Iris pigment epithelial cell (primary cell): ENCODE results near the gene TRIOBP.

Source experiments
- DNase-seq: peaks from one replicate; pipeline ENCODE4 v3.0.0-alpha.2; 2011; ENCODE audit warnings: low read depth

Gene TRIOBP

DNA sequence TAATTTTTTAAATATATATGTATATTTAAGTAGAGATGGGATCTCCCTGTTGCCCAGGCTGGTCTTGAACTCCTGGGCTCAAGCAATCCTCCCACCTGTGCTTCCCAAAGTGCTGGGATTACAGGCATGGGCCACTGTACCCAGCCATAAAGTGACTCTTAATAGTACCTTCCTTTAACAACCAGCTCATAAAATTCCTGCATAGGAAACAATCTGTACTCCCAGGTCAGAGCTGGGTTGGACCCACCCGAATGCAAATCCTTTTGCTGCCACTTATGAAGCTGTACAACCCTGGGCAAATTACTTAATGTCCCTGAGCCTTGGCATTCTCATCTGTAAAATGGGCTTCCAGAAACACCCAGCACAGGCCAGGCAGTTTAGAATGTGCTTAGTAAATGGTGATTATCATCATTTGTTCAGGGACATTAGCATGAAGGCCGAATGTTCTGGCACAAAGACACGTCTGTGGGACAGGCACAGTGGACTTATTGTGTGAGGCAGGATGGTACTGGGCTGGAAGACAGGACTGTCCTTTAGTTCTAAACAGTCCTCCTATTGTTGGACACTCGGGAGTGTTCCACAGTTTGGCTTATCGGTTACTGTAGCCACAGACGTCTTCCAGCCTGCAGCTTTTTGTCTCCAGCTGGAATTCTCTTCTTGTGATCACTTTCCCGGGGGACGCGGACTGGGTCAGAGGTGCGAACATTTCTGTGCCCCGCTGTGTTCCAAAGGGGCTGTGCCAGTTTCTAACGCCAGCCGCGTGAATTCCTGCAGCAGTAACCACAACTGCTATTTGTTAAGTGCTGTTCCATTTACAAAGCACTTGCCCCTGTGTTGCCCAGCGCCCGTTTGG lies 32.4 kb upstream of the TRIOBP start:
- no peak for DNase-seq

DNA sequence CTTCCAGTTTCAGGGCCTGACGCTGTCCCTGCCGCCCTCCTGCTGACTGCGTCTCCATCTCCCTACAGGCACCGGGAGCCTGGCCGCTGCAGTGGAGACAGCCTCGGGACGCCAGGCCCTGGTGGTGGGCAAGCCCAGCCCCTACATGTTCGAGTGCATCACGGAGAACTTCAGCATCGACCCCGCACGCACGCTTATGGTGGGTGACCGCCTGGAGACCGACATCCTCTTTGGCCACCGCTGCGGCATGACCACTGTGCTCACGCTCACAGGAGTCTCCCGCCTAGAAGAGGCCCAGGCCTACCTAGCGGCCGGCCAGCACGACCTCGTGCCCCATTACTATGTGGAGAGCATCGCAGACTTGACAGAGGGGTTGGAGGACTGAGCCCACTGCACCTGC lies 31.4 kb upstream of the TRIOBP start:
- no peak for DNase-seq

DNA sequence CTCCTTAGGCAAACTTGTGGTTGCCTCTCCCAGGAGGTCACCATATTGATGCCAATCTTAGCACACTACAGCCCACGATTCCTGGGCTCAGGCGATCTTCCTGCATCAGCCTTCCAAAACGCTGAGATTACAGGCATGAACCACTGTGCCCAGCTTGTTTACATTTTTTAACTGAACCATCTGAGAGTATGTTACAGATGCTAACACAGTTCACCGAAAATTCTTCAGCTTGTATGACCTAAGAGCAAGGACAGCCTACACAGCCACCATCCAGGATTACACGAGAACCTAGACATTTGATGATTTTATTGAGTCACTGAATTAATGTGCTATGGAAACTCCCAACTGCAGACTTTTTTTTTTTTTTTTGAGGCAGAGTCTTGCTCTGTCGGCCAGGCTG lies 27.3 kb upstream of the TRIOBP start:
- DNase-seq, result no peak

DNA sequence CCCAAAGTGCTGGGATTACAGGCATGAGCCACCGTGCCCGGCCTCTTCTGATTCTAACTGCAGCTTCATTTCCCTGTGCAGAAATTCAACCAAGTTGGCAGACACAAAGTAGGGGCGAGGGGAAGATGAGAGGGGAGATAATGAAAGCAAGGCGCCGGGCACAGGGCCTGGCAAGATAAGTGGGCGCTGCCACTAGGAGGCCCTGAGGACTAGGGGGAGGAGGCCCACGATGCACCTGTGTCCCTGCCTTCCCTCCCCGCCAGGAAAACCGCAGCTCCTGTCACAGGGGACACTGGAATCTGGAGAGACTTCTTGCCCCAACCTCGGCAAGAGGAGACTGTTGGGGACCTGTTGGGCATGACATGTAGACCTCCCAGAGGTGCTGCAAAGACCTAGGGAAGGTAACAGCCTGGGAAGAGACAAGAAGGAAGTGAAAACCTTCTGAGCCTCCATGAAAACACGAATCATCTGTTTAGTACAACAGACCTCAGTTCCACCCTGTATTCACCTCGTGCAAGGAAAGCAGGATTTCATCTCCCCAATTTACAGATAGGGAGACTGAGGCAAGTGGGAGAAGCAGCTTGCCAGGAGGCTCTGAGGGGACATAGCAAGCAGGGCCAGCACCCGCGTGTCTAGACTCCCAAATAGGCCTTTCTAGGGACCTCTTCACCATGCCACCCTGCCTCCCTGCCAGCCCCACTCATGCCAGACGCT lies 24.5 kb upstream of the TRIOBP start:
- no peak for DNase-seq

DNA sequence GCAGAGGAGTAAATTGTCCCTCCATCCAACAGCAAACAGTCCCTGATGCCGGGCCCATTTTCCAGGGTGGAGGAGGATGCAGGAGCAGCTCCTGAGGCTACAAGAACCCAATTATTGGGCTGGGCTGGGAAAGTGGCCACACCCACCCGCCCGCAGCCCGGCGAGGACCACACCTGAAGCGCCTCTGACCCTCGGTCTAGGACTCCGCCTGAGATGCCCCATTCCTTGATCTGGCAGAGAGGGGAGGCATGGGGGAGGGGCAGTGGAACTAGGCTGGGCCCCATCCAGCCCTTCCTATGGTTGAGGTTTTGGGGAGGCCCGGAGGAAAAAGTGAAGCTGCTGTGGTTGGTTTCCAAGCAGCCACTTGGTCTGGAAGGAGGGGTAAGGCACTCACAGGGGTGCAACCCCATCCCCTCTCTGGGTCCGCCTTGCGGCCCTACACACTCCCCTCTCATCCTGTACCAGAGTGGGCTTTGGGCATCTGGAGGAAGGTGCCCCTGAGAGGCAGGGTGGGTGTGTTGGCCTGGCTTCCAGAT lies 23.9 kb upstream of the TRIOBP start:
- DNase-seq, result no peak

DNA sequence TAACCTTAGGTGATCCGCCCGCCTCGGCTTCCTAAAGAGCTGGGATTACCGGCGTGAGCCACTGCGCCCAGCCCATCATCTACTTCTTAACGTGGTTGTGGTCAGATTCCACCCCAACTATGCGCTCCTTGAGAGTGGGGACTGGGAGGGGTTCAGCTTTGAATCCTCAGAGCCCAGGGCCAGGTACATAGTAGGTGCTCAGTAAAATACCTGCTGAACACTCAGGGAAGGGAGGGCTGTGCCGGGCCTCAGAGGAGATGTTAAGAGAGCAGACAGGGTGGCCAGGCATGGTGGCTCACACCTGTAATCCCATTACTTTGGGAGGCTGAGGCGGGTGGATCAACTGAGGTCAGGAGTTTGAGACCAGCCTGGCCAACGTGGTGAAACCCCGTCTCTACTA lies 22.6 kb upstream of the TRIOBP start:
- DNase-seq, result no peak

DNA sequence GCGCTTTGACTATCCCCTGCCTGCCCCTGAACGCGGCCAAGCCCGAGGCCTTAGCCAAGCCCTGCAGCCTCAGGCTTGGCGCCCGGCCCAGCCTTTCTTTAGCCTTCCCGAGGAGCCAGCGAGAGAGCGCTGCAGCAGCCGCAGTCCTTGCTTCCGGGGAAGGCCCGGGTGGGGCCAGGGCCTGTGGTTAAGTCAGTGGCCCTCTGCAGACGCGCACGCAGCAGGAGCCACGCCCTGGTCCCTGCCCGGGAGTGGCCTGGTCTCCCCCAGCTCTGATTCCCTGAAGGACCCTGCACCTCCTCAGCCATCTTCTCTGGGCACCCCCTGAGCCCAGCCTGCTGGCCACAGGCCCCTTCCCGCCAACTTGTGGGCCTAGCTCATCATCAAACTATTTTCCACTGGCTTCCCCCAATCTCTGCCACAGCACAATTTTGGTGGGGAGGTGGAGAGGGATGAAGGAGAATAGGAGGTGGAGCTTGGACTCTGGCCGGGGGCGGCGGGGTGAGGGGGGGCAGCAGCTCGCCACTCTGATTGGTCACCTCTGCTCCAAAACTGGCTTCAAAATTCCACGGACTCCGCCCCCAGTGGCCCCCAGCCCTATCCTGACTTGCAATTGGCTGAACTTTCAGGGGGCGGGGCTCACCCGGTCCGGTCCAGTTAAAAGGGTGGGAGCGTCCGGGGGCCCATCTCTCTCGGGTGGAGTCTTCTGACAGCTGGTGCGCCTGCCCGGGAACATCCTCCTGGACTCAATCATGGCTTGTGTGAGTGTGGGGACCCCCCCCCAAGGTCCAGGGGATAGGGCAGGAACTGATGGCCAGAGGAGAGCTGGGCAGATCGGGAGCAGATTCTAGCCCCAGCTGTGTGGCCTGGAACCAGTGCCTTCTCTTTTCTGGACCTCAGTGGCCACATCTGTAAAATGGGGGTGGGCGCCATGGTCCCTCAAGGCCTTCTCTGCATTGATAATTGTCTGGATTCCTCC lies 21.6 kb upstream of the TRIOBP start, which contains the start of gene LGALS1:
TSS of gene LGALS1 (plus strand) at position 686 of the 979 bp plus-strand sequence. CDS start at position 753, 67 bp downstream.
- DNase-seq, result peak; percentile 97

DNA sequence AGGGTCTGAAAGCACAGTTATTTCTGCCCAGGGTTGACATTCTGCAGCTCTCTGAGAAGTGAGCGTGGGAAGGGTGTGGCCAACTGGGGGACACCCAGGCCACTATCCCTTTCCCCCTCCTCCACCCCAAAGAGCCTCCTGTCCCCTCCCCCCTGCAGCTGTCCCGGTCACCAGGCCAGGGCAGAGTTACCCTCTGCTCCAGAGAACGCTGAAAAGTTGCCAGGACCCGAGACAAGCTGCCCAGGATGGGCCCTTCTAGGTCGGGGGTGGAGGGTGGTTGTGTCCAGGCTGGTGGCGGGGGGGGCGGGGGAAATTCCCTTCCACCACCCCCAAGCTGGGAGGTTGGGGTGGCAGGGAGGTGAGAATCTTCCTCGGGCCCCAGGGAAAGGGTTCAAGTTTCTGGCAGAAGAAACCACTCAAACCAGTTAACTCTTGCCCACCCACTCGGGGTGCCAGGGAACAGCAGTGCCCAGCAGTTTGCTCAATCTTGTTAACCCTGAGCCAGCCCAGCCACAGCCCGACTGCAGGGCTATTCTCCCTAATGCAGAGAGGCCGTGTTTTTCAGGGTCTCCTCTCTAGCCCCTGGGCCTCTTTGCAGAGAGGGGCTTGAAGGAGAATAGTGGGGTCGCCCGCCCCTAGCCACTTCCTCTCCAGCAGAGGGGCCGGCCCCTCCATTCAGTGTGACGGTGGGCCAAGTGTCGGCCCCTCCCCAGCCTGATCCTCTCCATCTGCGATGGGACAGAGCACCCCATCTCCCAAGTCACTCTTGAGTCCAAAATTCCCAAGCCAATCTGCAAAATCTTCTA lies 20.7 kb upstream of the TRIOBP start:
- DNase-seq, result peak; percentile 26

DNA sequence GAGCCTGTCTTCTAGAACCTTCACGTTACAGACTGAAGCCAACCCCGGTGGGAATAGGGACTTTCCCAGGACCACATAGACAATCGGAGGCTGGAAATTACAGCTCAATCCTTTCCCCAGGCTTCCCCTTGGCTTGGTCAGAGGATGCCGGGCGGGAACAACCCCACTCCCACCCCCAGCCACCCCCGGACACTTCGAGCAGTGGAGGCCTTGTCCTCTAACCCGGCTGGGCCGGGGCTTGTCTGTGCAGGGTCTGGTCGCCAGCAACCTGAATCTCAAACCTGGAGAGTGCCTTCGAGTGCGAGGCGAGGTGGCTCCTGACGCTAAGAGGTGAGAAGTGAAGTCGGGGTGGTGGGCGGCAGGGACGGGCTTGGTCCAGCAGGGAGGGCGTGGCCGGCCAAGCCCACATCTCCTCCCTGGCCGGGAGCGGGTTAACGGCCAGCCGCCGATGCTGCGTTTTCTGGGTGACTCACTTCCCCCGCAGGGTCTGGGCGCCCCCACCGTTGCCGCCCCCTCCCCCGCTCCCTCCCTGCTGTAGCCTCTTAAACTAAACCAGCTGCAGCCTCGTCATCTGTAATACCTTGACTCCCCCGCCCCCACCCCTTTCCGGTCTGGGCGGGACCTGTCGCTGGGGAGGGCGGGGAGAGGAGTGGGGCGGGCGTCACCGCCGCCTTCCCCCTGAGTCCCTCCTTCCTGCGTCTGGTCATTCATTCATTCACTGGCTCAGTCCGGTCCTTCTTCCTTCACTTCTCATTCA lies 19.9 kb upstream of the TRIOBP start:
- DNase-seq, result peak; percentile 99

DNA sequence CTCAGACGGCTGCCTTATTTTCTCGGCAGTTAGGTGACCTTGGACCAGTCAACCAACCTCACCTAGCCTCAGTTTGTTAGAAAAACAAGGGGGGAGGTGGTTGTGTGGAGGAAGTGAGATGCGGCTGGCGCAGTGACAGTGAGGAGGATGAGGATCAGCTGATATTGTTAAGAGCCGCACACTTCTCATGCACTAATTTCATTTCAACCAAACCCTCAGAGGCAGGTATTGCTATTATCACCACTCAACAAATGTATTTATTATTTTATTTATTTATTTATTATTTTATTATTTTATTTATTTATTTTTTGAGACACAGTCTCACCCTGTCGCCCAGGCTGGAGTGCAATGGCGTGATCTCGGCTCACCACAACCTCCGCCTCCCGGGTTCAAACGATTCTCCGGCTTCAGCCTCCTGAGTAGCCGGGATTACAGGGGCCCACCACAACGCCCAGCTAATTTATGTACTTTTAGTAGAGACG lies 19.3 kb upstream of the TRIOBP start:
- DNase-seq, result no peak

DNA sequence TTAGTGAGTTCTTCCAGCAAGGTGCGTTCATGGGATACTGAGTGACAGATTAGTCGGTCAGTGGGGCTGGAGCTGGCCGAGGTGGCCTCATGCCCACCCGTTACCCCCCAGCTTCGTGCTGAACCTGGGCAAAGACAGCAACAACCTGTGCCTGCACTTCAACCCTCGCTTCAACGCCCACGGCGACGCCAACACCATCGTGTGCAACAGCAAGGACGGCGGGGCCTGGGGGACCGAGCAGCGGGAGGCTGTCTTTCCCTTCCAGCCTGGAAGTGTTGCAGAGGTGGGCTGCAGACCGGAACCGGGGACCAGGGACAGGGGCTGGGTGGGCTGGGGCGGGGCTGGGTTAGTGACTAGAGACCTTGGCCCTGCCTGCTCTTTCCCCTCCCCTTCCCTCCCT lies 18.5 kb upstream of the TRIOBP start:
- no peak for DNase-seq

DNA sequence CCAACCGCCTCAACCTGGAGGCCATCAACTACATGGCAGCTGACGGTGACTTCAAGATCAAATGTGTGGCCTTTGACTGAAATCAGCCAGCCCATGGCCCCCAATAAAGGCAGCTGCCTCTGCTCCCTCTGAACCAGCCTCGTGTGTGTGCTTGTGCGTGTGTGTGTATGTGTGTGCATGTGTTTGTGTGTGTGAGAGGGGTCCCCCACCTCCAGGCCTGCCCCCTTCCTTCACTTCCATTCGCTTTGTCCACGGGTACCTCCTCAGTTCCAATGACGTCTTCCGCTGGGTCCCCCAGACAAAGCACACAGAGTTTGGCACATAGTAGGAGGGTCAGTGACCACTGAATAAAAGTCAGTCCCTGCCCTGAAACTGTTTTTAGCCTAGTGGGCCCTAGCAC lies 17.2 kb upstream of the TRIOBP start:
- DNase-seq, result no peak

DNA sequence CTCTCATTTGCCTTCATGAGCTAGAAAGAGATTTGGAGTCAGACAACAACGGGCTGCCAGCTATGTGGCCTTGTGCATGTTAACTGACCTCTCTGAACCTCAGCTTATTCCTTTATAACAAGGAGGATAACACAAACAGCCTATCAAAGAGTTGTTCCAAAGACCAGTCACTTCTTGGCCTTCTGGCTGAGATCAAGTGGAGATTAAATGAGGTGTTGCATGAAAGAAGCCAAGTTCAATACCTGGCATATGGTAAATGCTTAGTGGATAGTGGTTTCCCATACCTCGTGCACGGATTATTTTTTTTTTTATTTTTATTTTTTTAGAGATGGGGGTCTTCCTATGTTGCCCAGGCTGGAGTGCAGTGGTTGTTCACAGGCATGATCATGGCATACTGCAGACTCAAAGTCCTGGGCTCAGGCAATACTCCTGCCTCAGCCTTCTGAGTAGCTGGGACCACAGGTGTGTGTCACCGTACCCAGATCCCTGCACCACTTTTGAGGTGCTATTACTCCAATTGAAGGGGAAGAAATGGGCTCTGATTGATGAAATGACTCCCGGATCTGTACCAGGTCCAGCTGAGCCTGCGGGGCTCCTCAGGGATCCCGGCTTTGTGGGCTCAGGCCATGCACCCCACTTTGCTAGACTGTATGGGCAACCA lies 16.5 kb upstream of the TRIOBP start:
- no peak for DNase-seq

DNA sequence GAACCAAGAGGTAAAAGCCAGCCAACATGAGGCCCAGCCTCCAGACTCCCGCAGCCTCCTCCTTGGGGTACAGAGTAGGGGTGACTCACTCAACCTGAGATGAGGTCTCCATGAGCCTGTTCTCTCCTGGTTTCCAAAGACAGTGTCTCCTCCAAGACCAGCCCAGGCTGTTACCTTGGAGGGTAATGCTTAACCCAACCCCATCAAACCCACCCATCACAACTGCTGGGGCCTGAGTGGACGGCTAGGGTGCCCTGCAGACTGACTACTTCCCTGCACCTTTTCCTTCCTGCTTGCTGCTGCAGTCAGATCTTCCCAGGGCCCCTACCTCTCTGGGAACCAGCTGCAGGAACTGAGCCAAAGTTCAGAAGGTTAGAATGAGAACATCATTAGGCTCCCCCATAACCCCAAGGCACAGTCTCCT lies 15.8 kb upstream of the TRIOBP start:
- DNase-seq, result peak; percentile 68

DNA sequence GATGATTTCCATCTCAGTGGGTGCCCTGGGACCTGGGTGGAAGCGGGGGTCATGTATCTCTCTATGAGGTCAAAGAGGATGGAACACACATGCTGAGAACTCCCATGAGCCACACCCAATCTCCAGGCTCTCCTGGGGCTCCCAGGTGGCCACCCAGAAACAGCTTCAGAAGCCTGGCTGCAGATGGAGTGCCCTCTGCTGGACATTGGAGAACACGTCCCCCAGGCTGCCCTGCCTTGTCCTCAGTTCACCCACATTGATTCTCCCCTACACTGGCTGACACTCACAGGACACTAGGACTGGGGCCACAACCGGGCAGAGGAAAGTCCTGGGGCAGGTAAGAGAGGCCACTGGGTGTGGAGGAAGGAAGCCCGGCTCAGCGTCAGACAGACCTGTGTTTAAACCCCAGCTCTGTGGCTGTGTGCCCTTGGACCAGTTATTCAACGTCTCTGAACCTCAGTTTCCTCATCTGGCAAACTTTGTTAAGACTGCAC lies 15.2 kb upstream of the TRIOBP start:
- DNase-seq, result peak; percentile 81

DNA sequence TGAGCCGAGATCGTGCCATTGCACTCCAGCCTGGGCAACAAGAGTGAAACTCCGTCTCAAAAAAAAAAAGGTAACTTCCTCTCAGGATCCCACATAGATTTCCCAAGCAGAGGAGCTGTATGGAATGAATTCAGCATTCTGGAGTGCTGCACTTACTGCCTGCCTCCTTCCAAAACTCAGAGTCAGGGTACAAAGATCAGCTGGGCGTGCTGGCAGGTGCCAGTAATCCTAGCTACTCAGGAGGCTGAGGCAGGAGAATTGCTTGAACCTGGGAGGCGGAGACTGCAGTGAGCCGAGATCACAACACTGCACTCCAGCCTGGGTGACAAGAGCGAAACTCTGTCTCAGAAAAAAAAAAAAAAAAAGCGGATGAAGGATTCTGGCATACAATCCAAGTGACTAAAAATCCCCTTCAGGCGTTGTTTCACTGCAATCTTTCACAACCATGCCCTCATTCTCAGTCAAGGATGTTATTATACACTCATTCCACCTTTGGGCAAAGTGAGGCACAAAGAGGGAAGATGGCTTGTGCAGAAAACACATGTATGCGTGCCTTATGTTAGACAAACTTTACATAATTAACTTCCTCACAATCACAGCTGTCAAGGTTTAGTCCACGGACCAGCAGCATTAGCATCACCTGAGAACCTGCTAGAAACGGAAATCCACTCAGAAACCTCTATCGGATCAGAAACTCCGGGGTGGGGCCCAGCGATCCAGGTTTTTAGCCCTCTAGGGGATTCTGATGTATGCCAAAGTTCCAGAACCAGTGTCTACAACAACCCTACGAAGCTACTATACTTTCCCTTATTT lies 11.8 kb upstream of the TRIOBP start:
- no peak for DNase-seq

DNA sequence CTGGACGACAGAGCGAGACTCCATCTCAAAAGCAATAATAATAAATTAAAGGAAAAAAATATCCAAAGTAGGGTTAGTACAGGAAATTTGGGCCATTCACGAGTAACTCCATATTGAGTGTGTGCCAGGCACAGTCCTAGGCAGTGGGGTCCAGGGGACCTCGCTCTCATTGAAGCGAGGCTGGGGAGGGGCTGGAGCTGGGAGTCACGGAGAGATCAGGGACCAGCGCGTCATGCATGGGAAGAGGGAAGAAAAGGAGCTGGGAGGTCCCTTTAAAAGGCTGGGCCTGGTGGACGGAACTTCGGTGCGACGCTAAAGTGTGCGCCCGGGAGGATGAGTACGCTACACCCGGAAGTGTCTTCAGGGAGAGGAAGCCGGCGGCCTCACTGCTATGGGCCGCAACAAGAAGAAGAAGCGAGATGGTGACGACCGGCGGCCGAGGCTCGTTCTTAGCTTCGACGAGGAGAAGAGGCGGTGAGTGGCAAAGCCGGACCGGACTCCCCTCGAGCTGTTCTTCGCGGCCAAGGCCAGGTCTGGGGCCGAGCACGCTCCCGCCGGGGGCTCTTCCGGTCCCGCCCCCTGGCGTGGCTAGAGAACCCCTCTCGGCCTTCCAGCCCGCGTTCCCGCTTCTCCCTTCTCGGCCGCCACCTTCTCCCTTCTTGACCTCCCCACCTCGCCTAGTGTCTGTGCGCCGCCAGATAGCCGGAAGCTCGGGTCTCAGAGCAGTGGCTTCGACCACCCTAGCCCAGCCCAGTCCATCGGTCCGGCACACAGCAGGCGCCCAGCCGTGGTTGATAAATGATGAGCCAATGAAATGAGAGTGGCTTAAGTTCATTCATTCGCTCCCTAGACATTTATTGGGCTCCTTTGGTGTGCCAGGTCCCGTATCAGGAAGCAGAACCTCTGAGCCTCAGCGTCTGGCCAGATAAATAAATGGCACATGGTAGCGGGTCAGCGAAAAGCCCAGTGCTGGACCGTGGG lies 10.6 kb upstream of the TRIOBP start, which contains the start of gene NOL12:
TSS of gene NOL12 (plus strand) at position 342 of the 981 bp plus-strand sequence. CDS start at position 392, 50 bp downstream.
- DNase-seq, result peak; percentile 90
